GM21723 (cell line): Measurements from ENCODE around the gene TMEM59L.

Experiments used
- ATAC-seq: cut with Tn5 transposase; IDR thresholded peaks from one replicate; pipeline ENCODE4 v1.9.1; 2021; ENCODE audit warnings: mild to moderate bottlenecking, moderate library complexity; ENCODE audit not compliant: unreplicated experiment

TMEM59L gene

DNA sequence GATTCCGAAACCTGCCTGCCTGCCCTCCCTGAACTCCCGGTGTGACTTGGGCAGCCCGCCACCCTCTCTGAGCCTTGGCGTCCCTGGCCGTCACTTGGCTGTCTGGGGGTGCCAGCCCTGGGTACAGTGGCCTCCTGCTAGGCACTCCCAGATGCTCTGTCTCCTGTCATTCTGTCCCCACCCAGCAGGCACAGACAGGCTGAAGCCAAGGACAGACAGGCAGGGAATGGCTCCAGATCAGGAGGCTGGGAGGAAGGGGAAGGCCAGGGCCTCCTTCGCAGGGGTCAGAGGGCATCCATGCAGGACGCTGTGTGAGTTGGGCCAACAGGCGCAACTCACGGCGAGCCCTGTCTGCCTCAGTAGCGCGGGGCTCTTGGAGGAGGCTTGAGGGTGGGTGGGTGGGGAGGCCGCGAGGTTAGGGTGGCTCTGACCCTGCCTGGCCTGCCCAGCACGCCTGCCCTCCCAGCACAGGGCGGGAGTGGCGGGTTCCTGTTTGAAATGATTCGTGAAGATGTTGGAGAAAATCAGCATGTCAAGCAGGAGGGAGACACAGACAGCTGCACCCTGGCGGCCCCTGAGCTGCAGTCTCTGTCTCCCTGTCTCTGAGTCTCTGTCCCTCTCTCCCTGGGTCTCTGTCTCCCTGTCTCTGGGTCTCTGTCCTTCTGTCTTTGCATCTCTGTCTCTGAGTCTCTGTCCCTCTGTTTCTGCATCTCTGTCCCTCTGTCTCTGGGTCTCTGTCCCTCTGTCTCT lies 43.8 kb downstream of the TMEM59L start:
- no peak for ATAC-seq

DNA sequence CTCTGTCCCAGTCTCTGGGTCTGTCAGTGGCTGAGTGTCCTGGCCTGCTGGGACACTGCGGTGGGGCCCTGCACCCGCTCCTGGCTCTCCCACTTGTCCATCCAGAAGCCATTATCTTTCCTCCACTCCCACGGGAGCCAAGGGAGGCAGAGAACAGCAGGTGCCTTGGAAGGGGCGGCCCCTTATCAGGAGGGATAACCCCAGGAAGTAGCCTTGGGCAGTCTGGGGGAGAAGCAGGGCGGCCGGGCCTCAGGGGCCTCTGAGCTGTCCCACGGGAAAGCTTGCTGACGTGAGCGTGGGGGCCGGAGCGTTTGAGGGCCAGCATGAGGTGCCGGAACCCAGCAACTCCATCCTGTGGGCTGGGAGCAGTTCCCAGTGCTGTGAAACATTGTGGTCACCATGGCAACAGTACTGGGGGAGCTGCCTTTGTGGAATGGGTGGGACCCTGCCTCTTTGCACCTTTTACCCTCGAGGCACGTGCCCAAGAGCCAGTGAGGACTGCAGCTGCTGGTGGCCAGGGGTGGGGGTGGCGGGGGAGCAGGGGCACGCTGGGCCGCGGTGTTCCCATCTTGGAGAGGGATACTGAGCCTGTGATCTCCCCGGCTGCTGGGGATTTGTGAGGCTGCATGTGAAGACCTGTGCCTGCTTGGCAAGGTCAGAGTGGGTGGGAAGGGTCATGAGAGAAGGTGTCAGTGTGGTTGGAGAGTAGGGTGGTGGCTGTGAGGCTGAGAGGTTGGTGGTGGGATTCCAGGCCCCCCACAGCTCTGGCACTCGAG lies 45.1 kb downstream of the TMEM59L start:
- no peak for ATAC-seq

DNA sequence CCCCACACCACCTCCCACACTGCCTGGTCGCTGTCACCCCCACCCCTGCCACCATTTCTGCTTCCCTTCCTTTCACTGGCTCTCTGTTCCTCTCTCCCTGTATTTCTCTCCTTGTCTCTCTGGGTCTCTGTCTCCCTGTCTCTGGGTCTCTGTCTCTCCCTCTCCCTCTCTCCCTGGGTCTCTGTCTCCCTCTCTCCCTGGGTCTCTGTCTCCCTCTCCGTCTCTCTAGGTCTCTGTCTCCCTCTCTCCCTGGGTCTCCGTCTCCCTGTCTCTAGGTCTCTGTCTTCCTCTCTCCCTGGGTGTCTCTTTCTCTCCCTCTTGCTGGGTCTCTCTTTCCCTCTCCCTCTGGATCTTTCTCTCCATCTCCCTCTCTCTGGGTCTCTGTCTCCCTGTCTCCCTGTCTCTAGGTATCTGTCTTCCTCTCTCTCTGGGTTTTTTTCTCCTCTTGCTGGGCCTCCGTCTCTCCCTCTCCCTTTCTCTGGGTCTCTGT lies 45.7 kb downstream of the TMEM59L start:
- no peak for ATAC-seq

DNA sequence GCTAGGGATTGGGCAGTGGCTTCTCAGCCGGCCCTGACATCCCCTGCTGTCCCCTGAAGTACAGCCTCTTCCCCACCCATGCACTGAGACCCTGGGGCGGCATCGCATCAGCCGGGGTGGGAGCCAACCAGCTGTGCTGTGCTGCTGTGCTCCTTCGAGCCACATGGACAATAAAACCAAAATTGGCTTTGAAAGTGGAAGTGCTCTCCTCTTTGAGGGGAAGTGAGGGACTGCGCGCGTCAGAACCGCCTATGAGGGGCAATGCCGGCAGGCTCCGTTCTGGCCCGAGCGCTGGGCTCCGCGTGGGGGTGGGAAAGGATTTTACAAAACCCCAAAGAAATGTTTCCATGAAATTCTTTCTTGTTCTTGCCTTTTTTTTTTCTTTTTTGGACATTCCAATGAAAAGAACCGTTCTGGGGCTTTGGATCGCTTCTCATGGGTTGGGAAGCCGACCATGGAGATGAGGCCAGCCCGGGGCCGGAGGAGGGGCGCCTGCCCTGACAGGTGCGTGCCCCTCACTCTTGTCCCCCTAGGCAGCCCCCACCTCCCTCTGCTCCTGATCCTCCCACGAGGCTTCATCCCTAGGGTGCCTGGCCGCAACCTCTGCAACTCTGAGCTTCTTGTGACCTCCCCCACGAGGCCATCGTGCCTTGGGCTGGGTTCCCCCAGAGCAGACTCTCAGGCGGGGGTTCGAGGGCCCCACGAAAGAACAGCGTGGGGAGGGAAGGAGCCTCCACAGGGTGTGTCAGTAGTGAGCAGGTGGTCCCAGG lies 46.8 kb downstream of the TMEM59L start:
- no peak for ATAC-seq

DNA sequence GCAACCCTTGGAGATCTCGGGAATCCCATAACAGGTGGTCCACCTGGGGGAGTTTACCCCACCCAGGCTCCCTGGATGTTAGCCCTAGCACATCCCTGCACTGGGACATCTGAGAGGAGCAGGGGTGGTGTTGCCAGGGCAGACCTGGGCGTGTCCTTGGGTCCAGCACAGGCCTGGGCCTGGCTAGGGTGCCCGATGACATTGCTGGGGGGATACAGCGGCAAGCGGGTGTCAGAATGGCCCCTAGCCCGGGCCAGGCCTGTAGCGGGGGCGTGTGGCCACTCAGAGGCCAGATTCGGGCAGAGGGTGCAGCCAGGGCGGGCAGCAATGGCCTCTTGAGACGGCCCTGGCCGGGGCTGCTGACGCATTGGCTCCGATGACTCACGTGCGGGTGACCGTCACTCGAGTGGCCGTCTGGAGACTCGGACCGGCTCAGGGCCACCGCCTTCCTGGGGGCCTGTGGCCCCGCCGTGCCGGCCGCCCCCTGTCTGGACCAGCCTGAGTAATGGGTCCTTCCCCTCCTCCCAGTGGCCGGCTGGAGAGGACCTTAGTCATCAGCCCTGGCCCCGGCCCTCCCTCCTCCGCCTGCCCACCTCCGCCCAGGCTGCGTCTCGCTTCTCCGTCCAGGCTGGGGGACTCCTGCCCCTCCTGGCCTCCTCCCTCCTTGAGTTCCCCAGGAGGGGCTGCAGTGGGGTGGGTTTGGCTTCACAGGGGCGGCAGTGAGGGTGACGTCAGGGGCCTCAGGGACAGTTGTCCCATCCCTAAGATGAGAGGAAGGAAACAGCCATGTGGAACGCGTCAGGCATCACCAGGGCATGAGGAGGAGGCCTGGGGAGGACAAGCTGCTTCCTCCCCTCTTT lies 47.6 kb downstream of the TMEM59L start:
- ATAC-seq: no peak

- no peak for ATAC-seq
Observed at GRCh38 chr19:18660939-18661670, 48.4 kb downstream of the TMEM59L start.

GRCh38 chr19:18662972-18663732 lies 50.5 kb downstream of the TMEM59L start:
- ATAC-seq: no peak

DNA sequence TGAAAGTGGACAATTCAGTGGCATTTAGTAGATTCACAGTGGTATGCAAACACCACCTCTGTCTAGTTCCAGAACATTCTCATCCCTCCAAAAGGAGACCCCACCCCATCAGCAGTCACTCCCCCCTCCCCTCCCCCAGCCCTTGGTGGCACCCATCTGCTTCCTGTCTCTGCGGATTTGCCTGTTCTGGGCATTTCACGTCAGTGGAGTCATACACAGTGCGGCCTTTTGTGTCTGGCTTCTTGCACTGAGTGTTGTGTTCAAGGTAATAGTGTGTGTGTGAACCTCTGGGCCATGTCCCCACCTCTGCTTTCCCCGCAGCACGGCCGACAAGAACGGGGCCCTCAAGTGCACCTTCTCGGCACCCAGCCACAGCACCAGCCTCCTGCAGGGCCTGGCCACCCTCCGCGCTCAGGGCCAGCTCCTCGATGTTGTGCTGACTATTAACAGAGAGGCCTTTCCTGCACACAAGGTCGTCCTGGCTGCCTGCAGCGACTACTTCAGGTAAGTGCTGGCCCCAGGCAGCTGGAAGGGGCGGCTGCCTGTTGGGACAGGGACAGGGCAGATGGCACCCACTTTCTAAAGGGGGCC lies 51.4 kb downstream of the TMEM59L start:
- no peak for ATAC-seq

- no peak for ATAC-seq
Observed at GRCh38 chr19:18665771-18666202, 53.1 kb downstream of the TMEM59L start.

GRCh38 chr19:18666317-18666716 lies 53.6 kb downstream of the TMEM59L start:
- no peak for ATAC-seq

DNA sequence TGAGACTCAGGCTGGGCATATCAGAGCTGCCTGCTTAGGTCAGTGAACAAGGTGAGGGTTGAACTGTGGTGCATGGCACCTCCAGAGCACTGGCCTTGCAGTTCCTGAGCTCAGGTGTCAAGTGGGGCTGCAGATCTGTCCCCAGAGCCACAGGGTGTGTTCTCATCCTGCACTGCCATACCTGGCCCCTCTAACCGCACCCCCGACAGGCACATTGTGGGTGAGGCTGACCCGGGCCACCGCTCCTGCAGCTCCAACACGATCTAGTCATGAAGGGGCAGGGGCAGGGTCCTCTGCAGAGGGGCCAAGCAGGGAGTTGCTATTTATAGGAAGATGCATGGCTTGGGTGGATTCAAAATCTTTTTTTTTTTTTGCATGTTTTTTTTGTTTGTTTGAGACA lies 54.1 kb downstream of the TMEM59L start:
- ATAC-seq: no peak

DNA sequence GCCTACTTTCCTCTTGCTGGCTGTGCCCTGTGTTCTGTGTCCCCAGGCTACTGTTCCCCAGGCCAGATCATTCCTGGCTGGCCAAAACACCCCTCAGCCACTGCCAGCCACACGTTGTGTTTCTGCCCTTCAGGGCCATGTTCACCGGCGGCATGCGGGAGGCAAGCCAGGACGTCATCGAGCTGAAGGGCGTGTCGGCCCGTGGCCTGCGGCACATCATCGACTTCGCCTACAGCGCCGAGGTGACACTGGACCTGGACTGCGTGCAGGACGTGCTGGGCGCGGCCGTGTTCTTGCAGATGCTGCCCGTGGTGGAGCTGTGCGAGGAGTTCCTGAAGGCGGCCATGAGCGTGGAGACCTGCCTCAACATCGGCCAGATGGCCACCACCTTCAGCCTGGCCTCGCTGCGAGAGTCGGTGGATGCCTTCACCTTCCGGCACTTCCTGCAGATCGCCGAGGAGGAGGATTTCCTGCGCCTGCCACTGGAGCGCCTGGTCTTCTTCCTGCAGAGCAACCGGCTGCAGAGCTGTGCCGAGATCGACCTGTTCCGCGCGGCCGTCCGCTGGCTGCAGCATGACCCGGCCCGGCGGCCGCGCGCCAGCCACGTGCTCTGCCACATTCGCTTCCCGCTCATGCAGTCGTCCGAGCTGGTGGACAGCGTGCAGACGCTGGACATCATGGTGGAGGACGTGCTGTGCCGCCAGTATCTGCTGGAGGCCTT lies 55.0 kb downstream of the TMEM59L start:
- no peak for ATAC-seq

- ATAC-seq: no peak
Observed at GRCh38 chr19:18668252-18668631, 55.6 kb downstream of the TMEM59L start.

GRCh38 chr19:18668744-18669523 lies 56.3 kb downstream of the TMEM59L start:
- no peak for ATAC-seq

- no peak for ATAC-seq
Observed at GRCh38 chr19:18669524-18669817, 56.8 kb downstream of the TMEM59L start.

- ATAC-seq: no peak
Observed at GRCh38 chr19:18669883-18670282, 57.2 kb downstream of the TMEM59L start.

- ATAC-seq: no peak
Observed at GRCh38 chr19:18670312-18670711, 57.6 kb downstream of the TMEM59L start.
